Activated naive CD4-positive, alpha-beta T cell treated with anti-CD3 and anti-CD28 coated beads, Interleukin-2, amount 50 U/mL, for 72 hours (primary cell): Measurements from ENCODE around the gene UAP1. TPM values are rescaled to one million over a fixed set of nuclear protein-coding genes. Genes with fewer than 3 reads are reported as not detected.
"Not testable (repeated sequence)": the region's sequence is repeated elsewhere in the genome, so short reads cannot be mapped to it uniquely, and the experiment has no call there.

Experiments used
- ATAC-seq, 2 donors: fragments of 150-1000 bp; cut with Tn5 transposase; 2 replicates each; pipeline ENCODE4 v1.10.0; 2021; ENCODE audit warnings: mild to moderate bottlenecking in 2 of 2, moderate library complexity in 2 of 2
- DNase-seq, 2 donors: peaks; one replicate each; pipeline ENCODE4 v3.0.0; 2021 to 2022; ENCODE audit warnings: low spot score in 2 of 2
- H3K27ac Mint-ChIP-seq, 2 donors: one replicate each; pipeline ENCODE4 v1.8.0; 2022; ENCODE audit warnings: mild to moderate bottlenecking in 2 of 2, mixed read lengths in 2 of 2
- H3K36me3 Mint-ChIP-seq, 2 donors: one replicate each; pipeline ENCODE4 v1.8.0; 2022; ENCODE audit warnings: mixed read lengths in 2 of 2
- H3K9me3 Mint-ChIP-seq, 2 donors: one replicate each; pipeline ENCODE4 v1.8.0; 2022; ENCODE audit warnings: mixed read lengths in 2 of 2
- total RNA-seq, 2 donors: library from RNA; stranded (reverse); gene quantifications; one replicate each; pipeline ENCODE4 v1.2.3, GENCODE V29; 2022

UAP1 gene
- total RNA-seq, 2 donors from 2014 or later: 18.6 to 34.0 TPM

GRCh38 chr1:162587347-162587746 is 25.8 kb downstream of the UAP1 start:
- no peaks in the 10 kb centered on the region for H3K9me3 Mint-ChIP-seq
- ATAC-seq: no peak
- H3K27ac Mint-ChIP-seq: no peak overlapping the region
- no peak for DNase-seq
- peaks cover 6 to 11% of the 10 kb centered on the region in 2 donors for H3K36me3 Mint-ChIP-seq

- Mint-ChIP-seq H3K27ac (no peak overlapping the region), H3K36me3 (peaks cover 6 to 11% of the 10 kb centered on the region in 2 donors), H3K9me3 (no peaks in the 10 kb centered on the region)
- no peak for ATAC-seq
- DNase-seq: no peak
Observed at GRCh38 chr1:162587761-162588260, 26.3 kb downstream of the UAP1 start.

DNA sequence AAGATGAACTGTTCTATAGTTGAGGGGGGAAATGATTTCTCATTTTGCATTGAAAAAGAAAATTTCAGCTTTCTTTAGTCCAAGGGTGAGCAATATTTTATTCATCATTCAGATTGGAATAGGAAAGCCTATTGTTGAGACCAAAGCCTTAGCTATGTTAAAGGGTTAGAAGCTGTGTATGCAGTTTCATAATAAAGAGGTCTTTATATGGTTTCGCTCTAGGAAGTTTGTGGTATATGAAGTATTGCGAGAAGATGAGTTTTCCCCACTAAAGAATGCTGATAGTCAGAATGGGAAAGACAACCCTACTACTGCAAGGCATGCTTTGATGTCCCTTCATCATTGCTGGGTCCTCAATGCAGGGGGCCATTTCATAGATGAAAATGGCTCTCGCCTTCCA is 28.6 kb downstream of the UAP1 start:
- Mint-ChIP-seq H3K36me3 (peaks cover 6 to 11% of the 10 kb centered on the region in 2 donors), H3K27ac (no peak overlapping the region), H3K9me3 (no peaks in the 10 kb centered on the region)
- no peak for DNase-seq
- ATAC-seq: no peak

GRCh38 chr1:162590686-162591085 is 29.2 kb downstream of the UAP1 start:
- Mint-ChIP-seq H3K36me3 (peaks cover 6 to 11% of the 10 kb centered on the region in 2 donors), H3K9me3 (no peaks in the 10 kb centered on the region), H3K27ac (no peak overlapping the region)
- ATAC-seq (no peak), DNase-seq (no peak)

GRCh38 chr1:162596514-162597170 is 35.1 kb downstream of the UAP1 start:
- no peak overlapping the region for H3K27ac Mint-ChIP-seq
- ATAC-seq: no peak
- peaks cover 0 to 11% of the 10 kb centered on the region in 2 donors for H3K36me3 Mint-ChIP-seq

GRCh38 chr1:162599451-162599850 is 37.9 kb downstream of the UAP1 start:
- no peaks in the 10 kb centered on the region for H3K9me3 Mint-ChIP-seq
- H3K27ac Mint-ChIP-seq: no peak overlapping the region
- DNase-seq (no peak), ATAC-seq (no peak)
- peaks cover 0 to 12% of the 10 kb centered on the region in 2 donors for H3K36me3 Mint-ChIP-seq

More at GRCh38 chr1:162596514-162597170, 35.1 kb downstream of the UAP1 start:
- no peaks in the 10 kb centered on the region for H3K9me3 Mint-ChIP-seq
- DNase-seq: no peak

- H3K27ac Mint-ChIP-seq, H3K9me3 Mint-ChIP-seq, DNase-seq, ATAC-seq: not testable (repeated sequence)
- peaks cover 0 to 12% of the 10 kb centered on the region in 2 donors for H3K36me3 Mint-ChIP-seq
Observed at GRCh38 chr1:162603117-162603516, 41.6 kb downstream of the UAP1 start.

- no peak overlapping the region for H3K27ac Mint-ChIP-seq
- DNase-seq (no peak), ATAC-seq (no peak)
- H3K9me3 Mint-ChIP-seq: no peaks in the 10 kb centered on the region
- H3K36me3 Mint-ChIP-seq: peaks cover 0 to 6% of the 10 kb centered on the region in 2 donors
Observed at GRCh38 chr1:162605225-162605927, 43.9 kb downstream of the UAP1 start.

GRCh38 chr1:162609306-162609705 is 47.8 kb downstream of the UAP1 start:
- DNase-seq: no peak
- H3K9me3 Mint-ChIP-seq: no peaks in the 10 kb centered on the region
- ATAC-seq: no peak
- H3K36me3 Mint-ChIP-seq: no peaks in the 10 kb centered on the region
- no peak overlapping the region for H3K27ac Mint-ChIP-seq

DNA sequence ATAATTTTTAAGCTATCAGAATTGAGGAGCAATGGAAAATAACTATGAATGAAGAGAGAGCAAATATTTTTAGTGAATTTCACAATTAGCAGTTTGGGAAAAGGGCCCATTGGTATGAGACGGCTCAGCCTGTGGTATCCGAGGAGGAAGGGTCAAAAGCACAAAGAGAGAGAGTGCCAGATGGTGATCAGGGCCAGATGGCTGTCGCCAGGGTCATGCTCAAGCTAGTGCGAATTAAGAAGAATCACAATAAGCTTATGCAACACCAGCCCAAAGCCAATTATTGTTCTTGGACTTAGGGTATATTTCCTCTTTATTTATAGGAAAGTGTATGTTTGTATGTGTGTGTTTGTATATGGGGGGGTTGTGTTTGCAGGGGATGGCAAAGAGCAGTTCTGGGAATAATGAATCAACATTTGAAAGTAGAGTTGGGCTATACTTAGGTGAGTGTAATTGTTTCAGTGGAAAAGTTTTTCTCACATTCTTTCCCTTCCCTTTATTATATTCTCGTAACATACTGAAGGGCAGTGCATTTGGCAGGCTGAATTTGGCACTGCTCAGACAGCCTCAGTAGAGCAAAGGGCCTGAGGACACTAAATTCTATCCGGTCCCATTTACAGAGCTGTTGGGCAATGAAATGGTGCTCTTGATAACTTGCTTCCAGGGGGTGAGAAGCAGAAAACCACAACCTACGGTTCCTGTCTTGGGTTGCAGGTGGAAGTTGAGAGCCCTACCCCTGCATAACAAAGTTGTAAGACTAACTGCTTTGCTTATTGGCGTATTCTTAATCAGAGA is 51.3 kb downstream of the UAP1 start:
- ATAC-seq (no peak), DNase-seq (no peak)
- Mint-ChIP-seq H3K27ac (no peak overlapping the region), H3K9me3 (peaks cover 9 to 17% of the 10 kb centered on the region in 2 donors), H3K36me3 (peaks cover 10 to 13% of the 10 kb centered on the region in 2 donors)

DNA sequence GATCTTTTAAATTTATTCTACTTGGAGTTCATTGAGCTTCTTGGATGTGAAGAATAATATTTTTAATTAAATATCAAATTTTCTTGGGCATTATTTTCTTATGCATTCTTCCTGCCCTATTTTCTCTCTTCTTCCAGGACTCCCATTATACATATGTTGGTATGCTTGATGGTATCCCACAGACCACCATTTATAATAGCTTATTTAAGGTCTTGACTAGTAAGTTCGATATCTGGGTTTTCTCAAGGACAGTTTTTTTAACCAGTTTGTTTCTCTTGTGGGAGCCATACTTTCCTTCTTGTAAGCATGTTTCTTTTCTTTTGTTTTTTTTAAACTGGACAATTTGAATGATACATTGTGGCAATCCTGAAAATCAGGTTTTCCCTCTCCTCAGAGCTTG is 55.3 kb downstream of the UAP1 start:
- peaks cover 13 to 16% of the 10 kb centered on the region in 2 donors for H3K36me3 Mint-ChIP-seq
- no peak overlapping the region for H3K27ac Mint-ChIP-seq
- no peak for DNase-seq
- no peak for ATAC-seq
- peaks cover 9 to 19% of the 10 kb centered on the region in 2 donors for H3K9me3 Mint-ChIP-seq

DNA sequence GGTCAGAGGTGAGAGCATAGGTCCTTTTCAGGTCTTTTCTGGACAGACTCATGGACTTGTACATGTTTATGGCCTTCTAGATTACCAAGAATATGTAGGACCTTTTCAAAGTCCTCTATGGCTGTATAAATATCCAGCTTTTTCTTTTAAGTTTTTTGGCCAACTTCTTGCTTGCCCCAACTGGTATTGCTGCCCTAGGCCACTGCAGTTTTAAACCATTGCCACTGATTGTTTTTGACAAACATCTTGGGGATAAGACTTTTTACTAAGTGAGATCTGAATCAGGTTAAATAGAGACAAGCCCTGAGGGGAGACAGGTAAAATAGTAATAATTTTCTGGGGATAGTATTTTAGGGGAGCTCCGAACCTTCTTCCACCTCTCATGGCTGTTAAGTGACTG is 56.0 kb downstream of the UAP1 start:
- DNase-seq (no peak), ATAC-seq (no peak)
- Mint-ChIP-seq H3K36me3 (peaks cover 13 to 16% of the 10 kb centered on the region in 2 donors), H3K27ac (no peak overlapping the region), H3K9me3 (peaks cover 9 to 19% of the 10 kb centered on the region in 2 donors)

- peaks cover 13 to 16% of the 10 kb centered on the region in 2 donors for H3K36me3 Mint-ChIP-seq
- DNase-seq: no peak
- ATAC-seq: no peak
- peaks cover 9 to 19% of the 10 kb centered on the region in 2 donors for H3K9me3 Mint-ChIP-seq
- H3K27ac Mint-ChIP-seq: no peak overlapping the region
Observed at GRCh38 chr1:162619076-162619475, 57.6 kb downstream of the UAP1 start.

GRCh38 chr1:162621256-162621655 is 59.7 kb downstream of the UAP1 start:
- Mint-ChIP-seq H3K36me3 (peaks cover 13 to 16% of the 10 kb centered on the region in 2 donors), H3K27ac (no peak overlapping the region), H3K9me3 (peaks cover 9 to 11% of the 10 kb centered on the region in 2 donors)
- DNase-seq (no peak), ATAC-seq (no peak)

DNA sequence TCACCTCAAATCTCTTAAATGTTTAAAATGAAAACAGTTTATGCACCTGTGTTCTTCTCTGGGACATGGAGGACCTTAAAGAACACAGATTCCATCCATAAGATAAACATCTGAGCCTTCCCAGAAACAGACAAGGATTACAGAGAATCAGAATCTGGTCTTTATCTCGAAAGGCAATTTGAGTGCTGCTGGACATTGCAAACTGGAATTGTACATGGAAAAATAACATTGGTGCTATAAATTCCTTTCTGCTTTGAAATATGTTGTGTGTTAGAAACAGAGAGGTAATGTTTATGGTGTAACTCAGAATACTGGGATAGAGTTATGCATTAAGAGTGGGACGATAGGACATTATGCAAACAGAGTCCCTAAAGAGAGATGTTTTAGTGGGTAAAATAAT is 64.2 kb downstream of the UAP1 start:
- ATAC-seq: no peak
- DNase-seq: no peak
- Mint-ChIP-seq H3K36me3 (no peaks in the 10 kb centered on the region), H3K9me3 (no peaks in the 10 kb centered on the region), H3K27ac (no peak overlapping the region)

- ATAC-seq (no peak), DNase-seq (no peak)
- no peaks in the 10 kb centered on the region for H3K36me3 Mint-ChIP-seq
- H3K9me3 Mint-ChIP-seq: no peaks in the 10 kb centered on the region
- H3K27ac Mint-ChIP-seq: no peak overlapping the region
Observed at GRCh38 chr1:162626094-162626493, 64.6 kb downstream of the UAP1 start.

GRCh38 chr1:162626761-162627160 is 65.2 kb downstream of the UAP1 start:
- no peak for DNase-seq
- Mint-ChIP-seq H3K9me3 (no peaks in the 10 kb centered on the region), H3K36me3 (no peaks in the 10 kb centered on the region), H3K27ac (no peak overlapping the region)
- peak in 1 of 2 donors; percentile 30 for ATAC-seq
